DMS 273 (cell line): ENCODE results near the gene DISC1.
"Not testable (repeated sequence)": the region's sequence is repeated elsewhere in the genome, so short reads cannot be mapped to it uniquely, and the experiment has no call there.

Experiments used
- DNase-seq: peaks from one replicate; lab custom pipeline; 2025; ENCODE audit not compliant: unreplicated experiment; lab: John Stamatoyannopoulos, UW

DISC1 gene

GRCh38 chr1:231943084-231943483, 316.5 kb downstream of the DISC1 start:
- DNase-seq, result no peak

GRCh38 chr1:231948102-231948501, 321.5 kb downstream of the DISC1 start:
- not testable (repeated sequence) for DNase-seq

- DNase-seq, result no peak
Observed at GRCh38 chr1:231949277-231950091, 322.9 kb downstream of the DISC1 start.

GRCh38 chr1:231950331-231951128, 323.9 kb downstream of the DISC1 start:
- DNase-seq, result no peak

- DNase-seq, result no peak
Observed at GRCh38 chr1:231951374-231951773, 324.8 kb downstream of the DISC1 start.

- no peak for DNase-seq
Observed at GRCh38 chr1:231952154-231952553, 325.6 kb downstream of the DISC1 start.

- no peak for DNase-seq
Observed at GRCh38 chr1:231953660-231954059, 327.1 kb downstream of the DISC1 start.

- no peak for DNase-seq
Observed at GRCh38 chr1:231954751-231955150, 328.2 kb downstream of the DISC1 start.

GRCh38 chr1:231957359-231957758, 330.8 kb downstream of the DISC1 start:
- DNase-seq, result no peak

- DNase-seq, result no peak
Observed at GRCh38 chr1:231958448-231958847, 331.9 kb downstream of the DISC1 start.

- DNase-seq, result no peak
Observed at GRCh38 chr1:231959225-231959884, 332.8 kb downstream of the DISC1 start.

- DNase-seq, result peak; percentile 40
Observed at GRCh38 chr1:231961801-231962200, 335.2 kb downstream of the DISC1 start.

GRCh38 chr1:231962636-231963035, 336.0 kb downstream of the DISC1 start:
- no peak for DNase-seq

GRCh38 chr1:231964241-231964640, 337.7 kb downstream of the DISC1 start:
- no peak for DNase-seq

GRCh38 chr1:231964961-231965360, 338.4 kb downstream of the DISC1 start:
- DNase-seq, result no peak

- DNase-seq, result no peak
Observed at GRCh38 chr1:231965615-231966014, 339.0 kb downstream of the DISC1 start.

- DNase-seq, result no peak
Observed at GRCh38 chr1:231966983-231967382, 340.4 kb downstream of the DISC1 start.

GRCh38 chr1:231969076-231969475, 342.5 kb downstream of the DISC1 start:
- DNase-seq, result peak; percentile 43

- not testable (repeated sequence) for DNase-seq
Observed at GRCh38 chr1:231969761-231970160, 343.2 kb downstream of the DISC1 start.

GRCh38 chr1:231970684-231971083, 344.1 kb downstream of the DISC1 start:
- peak; percentile 25 for DNase-seq

GRCh38 chr1:231971397-231972110, 345.0 kb downstream of the DISC1 start:
- DNase-seq, result no peak
